Measurements from ENCODE around the gene ARHGAP18. TPM values are rescaled to one million over a fixed set of nuclear protein-coding genes. Genes with fewer than 3 reads are reported as not detected.

Gene ARHGAP18
- total RNA-seq, 1 experiment from 2014 or later, result 2.4 TPM

DNA sequence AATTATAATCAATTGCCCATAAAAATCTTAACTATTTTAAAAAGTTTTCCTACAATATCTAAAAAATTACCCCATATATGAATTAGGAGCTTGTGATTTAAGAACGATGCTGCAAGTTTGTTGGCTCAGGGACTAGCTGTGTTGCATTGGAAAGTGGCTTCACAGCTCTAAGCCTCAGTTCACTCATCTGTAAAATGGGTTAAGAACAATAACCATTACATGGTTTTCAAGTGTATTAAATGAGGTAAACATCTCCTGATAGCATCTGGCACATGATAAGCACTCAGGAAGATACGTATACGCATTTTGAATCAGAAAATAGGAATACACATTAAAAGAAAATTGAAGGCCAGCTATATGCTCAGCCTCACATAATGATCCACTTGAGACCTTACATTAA is 76.4 kb downstream of the ARHGAP18 start:
- no peaks in the 10 kb centered on the region for H3K9me3 Mint-ChIP-seq
- WGBS (ENCODE audit: extremely low coverage, insufficient read length, low lambda C conversion rate), result no CpG with 5 or more reads among the region's 3 CpGs
- H2AFZ ChIP-seq (ENCODE audit: low read length), result no peak overlapping the region

More for the DNA sequence above, 76.4 kb downstream of the ARHGAP18 start:
- no peak for DNase-seq
- H3K56ac ChIP-seq (ENCODE audit: insufficient read length, low read depth, low read length), result no peak overlapping the region
- H4K91ac ChIP-seq (ENCODE audit: insufficient read length, low read depth, low read length), result no peak overlapping the region
- H3K27me3 Mint-ChIP-seq (ENCODE audit: low read depth), result no peaks in the 10 kb centered on the region
- TF ChIP-seq, protein P1, sequence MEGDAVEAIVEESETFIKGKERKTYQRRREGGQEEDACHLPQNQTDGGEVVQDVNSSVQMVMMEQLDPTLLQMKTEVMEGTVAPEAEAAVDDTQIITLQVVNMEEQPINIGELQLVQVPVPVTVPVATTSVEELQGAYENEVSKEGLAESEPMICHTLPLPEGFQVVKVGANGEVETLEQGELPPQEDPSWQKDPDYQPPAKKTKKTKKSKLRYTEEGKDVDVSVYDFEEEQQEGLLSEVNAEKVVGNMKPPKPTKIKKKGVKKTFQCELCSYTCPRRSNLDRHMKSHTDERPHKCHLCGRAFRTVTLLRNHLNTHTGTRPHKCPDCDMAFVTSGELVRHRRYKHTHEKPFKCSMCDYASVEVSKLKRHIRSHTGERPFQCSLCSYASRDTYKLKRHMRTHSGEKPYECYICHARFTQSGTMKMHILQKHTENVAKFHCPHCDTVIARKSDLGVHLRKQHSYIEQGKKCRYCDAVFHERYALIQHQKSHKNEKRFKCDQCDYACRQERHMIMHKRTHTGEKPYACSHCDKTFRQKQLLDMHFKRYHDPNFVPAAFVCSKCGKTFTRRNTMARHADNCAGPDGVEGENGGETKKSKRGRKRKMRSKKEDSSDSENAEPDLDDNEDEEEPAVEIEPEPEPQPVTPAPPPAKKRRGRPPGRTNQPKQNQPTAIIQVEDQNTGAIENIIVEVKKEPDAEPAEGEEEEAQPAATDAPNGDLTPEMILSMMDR (conservative IDR thresholded peaks at IDR 0.05), result no peak
- H3K23me2 ChIP-seq (ENCODE audit: insufficient read length, low read depth, low read length, poor library complexity, severe bottlenecking), result no peaks in the 10 kb centered on the region
- no peak overlapping the region for H3K9ac ChIP-seq (ENCODE audit: extremely low read depth, insufficient read length, low read length)
- no peak overlapping the region for H4K5ac ChIP-seq (ENCODE audit: insufficient read length, low read depth, low read length)
- H3K27ac ChIP-seq (ENCODE audit: insufficient read length, low read depth, low read length), result no peak overlapping the region
- H4K8ac ChIP-seq (replicated peaks; ENCODE audit: insufficient read length, low read depth, low read length), result no peak overlapping the region
- H3K4me3 Mint-ChIP-seq, result no peak overlapping the region
- no peak overlapping the region for H2BK15ac ChIP-seq (ENCODE audit: low read depth, low read length)
- no peak overlapping the region for H3K4ac ChIP-seq (ENCODE audit: low read depth, low read length)
- no peak overlapping the region for H3K27ac Mint-ChIP-seq
- no peak overlapping the region for H2BK120ac ChIP-seq (ENCODE audit: low read depth, low read length, poor library complexity, severe bottlenecking)
- H2BK12ac ChIP-seq (ENCODE audit: insufficient read length, low read depth, low read length), result no peak overlapping the region
- H3K27me3 ChIP-seq (ENCODE audit: insufficient read depth, low read length), result no peaks in the 10 kb centered on the region
- H3T11ph ChIP-seq (ENCODE audit: low read length), result no peak overlapping the region
- H3K18ac ChIP-seq (ENCODE audit: insufficient read length, low read depth, low read length), result no peak overlapping the region
- no peaks in the 10 kb centered on the region for H3K79me1 ChIP-seq (ENCODE audit: insufficient read depth, low read depth, low read length, poor library complexity, severe bottlenecking)
- H3K36me3 Mint-ChIP-seq (ENCODE audit: insufficient read depth in 1 of 3, low read depth in 3 of 3), result peaks cover 0 to 4% (median 0%) of the 10 kb centered on the region in 3 experiments; a peak in 1 of 7 replicates
- no peaks in the 10 kb centered on the region for H3K79me2 ChIP-seq (ENCODE audit: insufficient read depth, low read length)
- H4K20me1 ChIP-seq (ENCODE audit: control insufficient read depth, insufficient read depth, insufficient read length), result no peaks in the 10 kb centered on the region
- H3K4me2 ChIP-seq (ENCODE audit: insufficient read depth, insufficient read length, low read length), result no peak overlapping the region
- no peaks in the 10 kb centered on the region for H3K4me1 ChIP-seq (ENCODE audit: insufficient read depth, low read length)
- no peak overlapping the region for H3K14ac ChIP-seq (ENCODE audit: insufficient read depth, low read length)
- H2AK5ac ChIP-seq (ENCODE audit: insufficient read length, low read length), result no peak overlapping the region
- peaks cover 4 to 13% of the 10 kb centered on the region in 2 experiments for H3K4me1 Mint-ChIP-seq
- H2BK5ac ChIP-seq (ENCODE audit: insufficient read length, low read length), result no peak overlapping the region
- no peak overlapping the region for H2BK20ac ChIP-seq (ENCODE audit: low read depth, low read length, poor library complexity, severe bottlenecking)
- no peak overlapping the region for H3K23ac ChIP-seq (ENCODE audit: insufficient read length, low read depth, low read length)
- no peaks in the 10 kb centered on the region for H3K9me3 ChIP-seq (ENCODE audit: control insufficient read depth, low read depth, low read length)
